ENCODE data around the gene TTC3.

Gene TTC3

DNA sequence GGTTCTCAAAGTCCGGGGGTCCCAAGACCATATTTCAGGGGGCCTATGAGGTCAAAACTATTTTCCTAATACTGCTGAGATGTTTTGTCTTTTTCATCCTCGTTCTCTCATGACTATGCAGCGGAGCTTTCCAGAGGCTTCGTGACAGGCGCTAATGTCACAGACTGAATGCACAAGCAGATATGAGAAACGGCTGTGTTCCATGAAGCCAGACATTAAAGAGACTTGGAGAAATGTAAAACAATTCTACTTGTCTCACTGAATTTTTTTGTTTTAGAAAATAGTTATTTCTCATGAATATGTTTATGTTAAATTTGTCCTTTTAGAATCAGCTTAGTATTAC, 10.5 kb upstream of the TTC3 start:
- no peak for DNase-seq (ENCODE audit: low spot score)

DNA sequence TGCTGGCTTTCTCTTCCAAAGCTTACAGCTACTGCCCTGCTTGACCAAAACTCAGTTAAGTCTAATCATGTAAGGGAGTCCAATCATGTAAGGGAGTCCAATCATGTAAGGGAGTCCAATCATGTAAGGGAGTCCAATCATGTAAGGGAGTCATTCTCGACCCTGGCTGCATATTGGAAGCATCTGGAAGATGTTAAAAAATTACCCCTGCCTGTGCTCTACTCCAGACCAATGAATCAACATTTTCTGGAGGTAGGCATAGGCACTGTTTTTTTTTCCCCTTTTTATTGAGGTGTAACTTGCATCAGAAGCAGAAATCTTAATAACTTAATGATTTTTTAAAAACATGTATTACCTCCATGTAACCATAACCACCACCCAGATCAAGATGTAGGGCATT, 9.6 kb upstream of the TTC3 start:
- DNase-seq (ENCODE audit: low spot score) = no peak

DNA sequence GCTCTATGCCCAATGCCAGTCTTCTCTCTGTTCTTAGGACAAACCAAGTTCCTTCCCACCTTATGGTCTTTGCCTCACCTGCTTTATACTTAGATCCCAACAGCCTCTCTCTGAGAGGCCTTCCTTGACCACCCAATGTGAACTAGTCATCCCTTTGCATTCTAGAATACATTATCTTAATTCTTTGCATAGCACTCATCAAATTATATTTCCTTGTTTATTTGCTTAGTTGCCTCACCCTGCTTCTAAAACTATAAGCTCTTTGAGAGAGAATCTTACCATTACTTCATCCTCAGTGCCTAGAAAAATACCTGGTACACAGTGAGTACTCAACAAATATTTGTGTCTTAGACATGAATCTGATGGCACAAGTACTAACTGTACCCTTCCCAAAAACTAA, 8.2 kb upstream of the TTC3 start:
- DNase-seq (ENCODE audit: low spot score) = no peak

DNA sequence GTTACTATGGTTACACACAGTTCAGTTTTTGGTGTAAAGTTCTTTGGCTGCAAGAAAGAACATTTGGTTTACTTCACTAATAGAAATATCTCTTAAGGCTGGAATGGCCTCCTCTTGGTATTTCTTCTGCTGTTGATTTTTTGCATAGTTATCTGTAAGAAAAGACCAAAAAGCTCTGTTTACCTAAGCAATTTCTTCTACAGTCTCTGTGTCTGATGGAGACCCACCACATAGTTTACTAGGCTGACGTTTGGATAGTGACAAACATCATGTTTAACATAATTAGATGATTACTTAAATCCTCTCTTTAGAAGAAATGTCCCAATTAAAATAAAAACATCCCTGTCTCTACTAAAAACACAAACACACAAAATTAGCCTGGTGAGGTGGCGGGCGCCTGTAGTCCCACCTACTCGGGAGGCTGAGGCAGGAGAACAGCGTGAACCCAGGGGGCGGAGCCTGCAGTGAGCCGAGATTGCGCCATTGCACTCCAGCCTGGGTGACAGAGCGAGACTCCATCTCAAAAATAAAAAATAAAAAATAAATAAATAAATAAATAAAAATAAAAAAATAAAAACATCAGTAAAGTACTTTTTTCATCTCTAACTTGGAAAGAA, 7.4 kb upstream of the TTC3 start:
- no peak for DNase-seq (ENCODE audit: low spot score)

DNA sequence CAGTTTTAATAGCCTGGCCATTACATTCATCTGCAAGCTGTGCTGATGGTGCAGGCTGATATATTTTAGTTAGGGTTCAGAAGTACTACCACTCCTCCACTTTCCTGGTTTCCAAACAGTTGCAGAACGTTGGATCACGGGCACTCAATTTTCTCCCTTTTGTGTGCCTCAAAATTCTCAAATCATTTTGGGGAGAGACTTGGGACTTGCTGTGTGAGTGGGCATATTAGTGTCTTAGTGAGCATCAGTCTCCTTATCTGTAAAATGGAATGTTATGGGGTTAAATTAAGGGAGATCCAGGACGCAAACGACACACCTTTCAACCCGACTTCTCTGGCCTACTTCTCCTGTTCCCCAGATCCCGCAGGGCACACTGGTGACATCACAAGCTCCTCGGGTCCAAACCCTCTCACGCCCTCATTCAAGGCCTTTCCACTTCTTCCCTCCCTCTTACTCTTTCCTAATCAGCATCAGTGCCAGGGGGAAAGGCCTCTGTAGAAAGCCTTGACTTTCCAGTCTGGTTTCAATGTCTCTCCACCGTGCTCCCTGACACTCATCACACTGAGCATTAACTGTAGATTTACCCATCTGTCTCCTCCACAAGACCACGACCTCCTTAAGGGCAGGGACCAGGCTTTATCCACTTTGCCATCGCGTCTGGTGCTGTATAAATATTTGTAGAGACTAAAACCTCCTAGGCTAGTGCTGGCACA, 1.3 kb upstream of the TTC3 start:
- peak; percentile 8 for DNase-seq (ENCODE audit: low spot score)

DNA sequence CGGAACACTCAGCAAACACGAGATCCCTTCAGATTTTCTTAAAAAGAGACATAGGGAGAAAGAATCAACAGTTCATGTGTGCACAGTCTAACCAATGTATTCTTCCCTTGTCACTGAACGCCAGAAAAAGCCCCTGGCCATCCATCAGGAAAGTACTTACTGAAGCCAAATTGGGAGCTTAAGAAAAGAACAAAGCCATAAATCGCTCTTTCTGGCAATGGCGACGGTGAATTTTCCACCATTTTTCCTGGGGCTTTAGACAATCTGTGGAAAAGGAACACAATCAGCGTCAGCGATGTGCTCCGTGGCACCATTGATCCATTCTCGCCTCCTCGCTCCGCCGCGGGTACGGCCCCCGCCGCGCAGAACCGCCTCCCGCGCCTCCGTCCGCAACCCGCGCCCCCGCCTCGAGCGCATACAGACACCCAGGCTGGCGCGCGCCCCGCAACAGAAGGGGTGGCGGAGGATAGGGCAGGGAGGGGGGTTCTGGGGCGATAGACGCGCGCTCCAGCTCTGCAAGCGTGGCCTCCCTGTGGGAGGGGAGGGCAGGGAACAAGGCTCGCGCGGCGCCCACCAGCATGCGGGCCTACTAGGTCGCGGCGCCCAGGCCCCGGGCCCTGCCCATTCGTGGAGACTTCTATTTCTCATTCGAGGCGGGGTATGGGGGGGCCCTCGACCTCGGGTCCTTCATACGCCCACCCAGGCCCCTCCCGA, 623 bp upstream of the TTC3 start:
- peak; percentile 27 for DNase-seq (ENCODE audit: low spot score)

DNA sequence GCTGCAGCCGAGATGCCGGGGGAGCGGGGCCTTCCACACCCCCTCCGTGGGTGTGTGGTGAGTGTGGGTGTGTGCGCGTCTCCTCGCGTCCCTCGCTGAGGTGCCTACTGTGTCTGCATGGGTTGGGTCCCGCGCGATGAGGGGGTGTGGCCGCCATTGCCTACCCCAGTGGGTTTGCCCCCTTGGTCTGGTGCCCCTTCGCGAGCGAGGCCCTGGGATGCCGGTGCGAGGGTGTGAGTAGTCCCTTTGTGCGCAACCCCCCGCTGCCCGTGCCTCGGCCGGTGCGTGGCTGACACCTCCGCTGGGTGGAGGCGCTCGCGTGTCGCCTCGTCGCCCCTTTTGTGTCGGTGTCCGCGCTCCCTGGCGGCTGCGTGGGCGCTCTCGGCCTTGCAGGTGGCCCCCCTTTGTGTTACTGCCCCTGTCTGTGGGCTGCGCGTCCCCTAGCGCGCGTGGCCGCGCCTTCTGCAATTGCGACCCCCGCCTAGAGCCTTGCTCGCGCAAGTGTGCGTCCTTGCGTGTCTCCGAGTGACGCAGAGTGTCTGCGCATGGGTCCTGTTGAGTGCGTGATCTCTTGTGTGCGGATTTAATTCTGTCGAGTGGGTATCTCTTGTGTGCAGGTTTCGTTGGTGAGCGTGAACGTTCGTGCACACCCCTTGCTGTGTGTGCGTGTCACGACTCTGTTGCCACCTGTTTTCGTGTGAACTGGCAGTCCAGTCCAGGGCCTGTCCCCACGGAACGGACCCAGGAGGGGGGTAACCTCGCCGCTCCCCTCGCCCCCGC, 553 bp downstream of the TTC3 start:
- no peak for DNase-seq (ENCODE audit: low spot score)

DNA sequence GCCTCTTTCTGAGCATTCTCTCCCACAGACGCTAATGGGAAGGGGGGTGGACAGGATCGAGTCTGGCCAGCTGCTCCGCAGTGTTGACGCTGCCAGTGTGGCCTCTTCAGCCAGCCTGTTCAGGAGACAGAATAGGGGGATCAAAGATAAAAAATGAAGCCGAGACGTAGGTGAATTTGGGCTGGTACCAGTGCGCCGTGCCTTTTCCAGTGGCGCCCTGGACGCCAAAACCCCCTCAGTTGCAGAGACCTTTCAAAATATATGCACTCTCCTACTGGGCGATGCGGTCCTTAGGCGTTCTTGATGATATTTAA, 1.1 kb downstream of the TTC3 start:
- no peak for DNase-seq (ENCODE audit: low spot score)

DNA sequence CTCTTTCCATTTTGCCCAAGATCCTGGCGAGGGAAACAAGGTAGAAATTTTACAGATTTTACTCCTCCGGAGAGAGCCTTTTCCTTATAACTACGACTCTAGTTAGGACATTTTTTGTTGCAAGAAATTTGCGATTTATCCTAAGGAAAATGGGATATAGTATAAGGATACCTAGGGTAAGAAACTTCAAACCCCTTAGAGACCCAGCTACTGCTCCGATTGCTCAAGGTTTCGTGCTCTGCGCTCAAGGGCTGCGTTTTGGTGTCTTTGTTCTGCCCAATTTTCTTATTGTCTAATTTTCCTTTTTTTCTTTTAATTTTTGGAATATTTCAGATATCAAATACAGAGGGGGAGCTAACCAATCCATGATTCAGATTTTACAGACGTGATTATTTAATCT, 1.5 kb downstream of the TTC3 start:
- DNase-seq (ENCODE audit: low spot score) = no peak

DNA sequence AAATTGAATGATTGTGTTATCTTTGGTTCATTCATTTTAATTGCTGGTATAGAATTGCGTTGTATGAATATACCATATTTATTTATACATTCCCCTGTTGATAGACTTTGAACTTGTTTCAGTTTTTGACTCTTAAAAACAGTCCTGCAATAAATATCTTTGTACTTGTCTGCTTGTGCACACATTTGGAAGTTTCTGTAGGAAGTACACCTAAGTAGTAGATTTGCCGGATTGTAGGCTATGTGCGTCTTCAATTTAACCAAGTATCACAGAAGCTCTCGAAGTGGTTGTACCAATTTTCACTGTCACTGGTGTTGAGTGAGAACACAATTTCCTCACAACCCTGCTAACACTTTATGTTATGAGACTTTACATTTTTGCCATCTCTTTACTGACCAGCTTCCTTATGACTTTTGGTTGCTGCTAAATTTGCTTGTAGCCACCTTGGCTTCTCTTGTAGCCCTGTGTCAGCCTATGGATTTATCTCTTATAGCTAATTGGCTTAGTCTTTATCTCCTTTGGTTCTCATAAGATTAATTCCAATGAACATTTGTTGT, 2.2 kb downstream of the TTC3 start:
- no peak for DNase-seq (ENCODE audit: low spot score)

DNA sequence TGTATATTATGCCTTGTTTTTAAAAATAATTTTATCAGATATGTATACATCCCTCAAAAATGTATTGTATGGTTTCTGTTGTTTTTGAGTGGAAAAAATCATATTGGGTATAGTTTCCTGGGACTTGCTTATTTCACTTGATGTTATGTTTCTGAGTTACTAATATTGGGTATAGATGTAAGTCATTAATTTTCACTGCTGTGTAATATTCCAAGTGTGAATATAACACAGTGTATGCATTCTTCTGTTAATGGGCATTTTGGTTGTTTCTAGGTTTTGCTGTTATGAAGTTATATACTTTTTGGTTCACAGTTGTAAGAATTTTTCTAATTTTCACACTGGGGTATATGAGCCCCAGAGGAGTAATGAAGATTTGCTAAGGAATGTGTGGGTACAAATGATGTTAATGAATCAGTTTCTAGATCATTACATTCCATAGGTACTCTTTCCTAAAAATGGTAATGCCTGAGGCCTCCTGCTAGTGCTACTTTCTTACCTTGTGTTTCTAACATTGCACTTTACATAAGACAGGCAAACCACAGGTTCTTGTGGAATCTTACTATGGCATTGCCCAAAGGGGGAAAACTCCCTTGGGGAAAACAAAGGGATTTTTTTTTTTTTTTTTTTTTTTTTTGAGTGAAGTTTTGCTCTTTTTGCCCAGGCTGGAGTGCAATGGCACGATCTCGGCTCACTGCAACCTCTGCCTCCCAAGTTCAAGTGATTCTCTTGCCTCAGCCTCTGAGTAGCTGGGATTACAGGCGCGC, 3.2 kb downstream of the TTC3 start:
- no peak for DNase-seq (ENCODE audit: low spot score)

DNA sequence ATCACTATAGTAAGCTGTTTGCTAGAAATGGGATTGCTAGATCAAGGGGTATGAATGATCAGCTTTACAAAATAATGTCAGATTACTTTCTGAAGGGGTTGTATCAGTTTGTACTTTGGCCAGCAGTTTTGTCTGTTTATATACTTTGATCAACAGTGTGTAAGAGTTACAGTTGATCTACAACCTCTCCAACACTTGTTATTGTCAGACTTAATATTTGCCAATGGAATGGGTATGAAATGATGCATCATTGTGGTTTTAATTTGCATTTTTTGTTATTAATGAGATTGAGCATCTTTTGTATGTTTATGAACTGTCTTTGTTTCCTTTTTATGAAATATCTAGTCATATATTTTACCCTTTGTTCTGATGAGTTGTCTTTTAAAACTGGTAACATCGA, 4.3 kb downstream of the TTC3 start:
- no peak for DNase-seq (ENCODE audit: low spot score)

DNA sequence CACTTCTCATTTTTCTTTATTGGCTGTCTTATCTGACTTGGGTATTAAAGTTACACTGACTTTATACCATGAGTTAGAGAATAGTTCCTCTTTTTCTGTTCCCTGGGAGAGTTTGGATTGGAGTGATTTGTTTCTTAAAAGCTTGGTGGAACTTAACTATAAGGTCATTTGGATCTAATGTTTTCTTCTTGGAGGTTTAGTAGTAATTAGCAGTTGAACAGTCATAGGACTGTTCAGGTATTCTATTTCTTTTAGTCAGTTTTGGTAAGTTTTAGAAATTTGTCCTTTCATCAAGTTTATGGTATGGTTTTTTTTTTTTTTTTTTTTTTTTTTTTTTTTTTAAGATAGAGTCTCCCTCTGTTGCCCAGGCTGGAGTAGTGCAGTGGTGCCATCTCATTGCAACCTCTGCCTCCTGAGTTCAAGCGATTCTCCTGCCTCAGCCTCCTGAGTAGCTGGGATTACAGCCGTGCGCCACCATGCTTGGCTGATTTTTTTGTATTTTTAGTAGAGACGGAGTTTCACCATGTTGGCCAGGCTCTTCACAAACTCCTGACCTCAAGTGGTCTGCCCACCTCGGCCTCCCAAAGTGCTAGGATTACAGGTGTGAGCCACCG, 6.3 kb downstream of the TTC3 start:
- DNase-seq (ENCODE audit: low spot score) = no peak

DNA sequence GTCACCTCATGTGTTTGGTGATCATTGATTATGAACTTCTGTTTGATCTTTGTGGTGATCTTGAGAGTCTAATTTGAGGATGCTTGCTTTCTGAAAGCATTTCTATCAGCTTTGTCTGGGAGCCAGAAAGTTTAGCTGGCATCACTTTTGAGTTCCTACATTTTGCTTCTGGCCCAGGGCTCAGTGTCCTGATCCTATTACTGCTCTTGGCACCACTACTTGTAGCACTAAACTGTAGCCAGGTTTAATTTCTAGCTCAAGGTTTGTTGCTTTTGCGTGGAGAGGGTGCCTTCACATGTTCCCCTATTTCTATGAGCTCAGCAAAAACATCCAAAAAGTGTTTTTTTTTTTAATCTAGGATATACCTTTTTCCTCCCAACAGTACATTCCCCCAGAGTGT, 9.3 kb downstream of the TTC3 start:
- DNase-seq (ENCODE audit: low spot score) = no peak

DNA sequence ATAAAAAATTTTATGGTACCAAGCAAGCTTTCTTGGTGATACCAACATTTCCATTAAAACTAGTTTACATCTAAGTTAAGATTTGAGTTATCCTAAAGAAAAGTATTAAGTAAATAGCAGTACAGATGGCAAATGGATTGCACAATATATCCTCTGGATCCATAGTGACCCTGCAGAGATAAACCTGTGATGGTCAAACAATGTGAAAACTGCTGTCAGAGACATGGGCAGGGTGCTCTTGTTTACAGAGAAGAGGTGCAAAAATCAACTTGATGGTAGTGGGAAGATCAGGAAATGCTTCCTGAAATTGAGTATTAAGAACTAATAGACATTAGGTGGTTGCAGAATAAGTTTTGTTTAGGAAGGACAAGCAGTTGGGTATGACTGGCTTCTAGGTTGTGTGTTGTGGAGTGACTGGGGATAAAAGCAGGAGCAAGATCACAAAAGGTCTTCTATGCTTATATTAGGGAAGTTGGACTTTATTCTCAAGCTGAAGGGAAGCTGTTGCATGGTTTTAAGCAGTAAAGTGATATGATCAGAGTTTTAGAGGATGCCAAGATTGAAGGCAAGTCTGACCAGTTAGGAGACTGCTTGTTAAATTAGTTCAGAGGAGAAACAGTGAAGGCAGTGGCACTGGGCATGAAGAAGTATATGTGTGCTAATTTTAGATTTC, 9.9 kb downstream of the TTC3 start:
- DNase-seq (ENCODE audit: low spot score) = no peak

DNA sequence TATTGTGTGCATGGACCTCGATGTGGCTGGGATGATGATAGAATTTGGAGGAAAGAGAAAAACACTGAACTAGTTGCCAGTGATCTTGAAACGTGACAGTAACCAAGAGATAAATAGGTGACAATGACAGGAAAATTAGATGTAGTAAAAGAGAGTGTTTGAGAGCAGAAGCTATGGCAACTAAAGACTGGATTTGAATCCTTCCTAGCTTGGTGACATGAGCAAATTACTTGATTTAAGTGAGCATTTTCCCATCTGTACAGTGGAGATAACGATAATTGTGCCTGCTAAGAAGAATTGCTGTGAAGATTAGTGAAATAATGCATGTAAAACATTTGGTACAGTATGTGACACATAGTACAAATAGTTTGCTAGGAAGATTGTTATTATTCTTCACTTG, 12.7 kb downstream of the TTC3 start:
- no peak for DNase-seq (ENCODE audit: low spot score)

DNA sequence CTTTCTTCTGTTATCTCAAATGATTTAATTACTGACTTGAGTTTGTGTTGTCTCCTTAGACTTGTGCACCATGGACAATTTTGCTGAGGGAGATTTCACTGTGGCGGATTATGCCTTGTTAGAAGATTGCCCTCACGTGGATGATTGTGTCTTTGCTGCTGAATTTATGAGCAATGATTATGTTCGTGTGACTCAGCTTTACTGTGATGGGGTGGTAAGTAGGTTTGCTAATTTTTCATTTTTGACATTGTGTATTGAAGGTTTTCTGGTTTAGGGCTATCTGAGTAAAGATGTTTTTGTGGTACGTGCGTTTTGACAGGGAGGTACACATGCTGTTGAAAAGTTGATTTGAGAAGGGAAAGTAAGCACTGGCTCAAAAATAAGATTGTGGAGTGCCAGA, 14.1 kb downstream of the TTC3 start:
- no peak for DNase-seq (ENCODE audit: low spot score)

DNA sequence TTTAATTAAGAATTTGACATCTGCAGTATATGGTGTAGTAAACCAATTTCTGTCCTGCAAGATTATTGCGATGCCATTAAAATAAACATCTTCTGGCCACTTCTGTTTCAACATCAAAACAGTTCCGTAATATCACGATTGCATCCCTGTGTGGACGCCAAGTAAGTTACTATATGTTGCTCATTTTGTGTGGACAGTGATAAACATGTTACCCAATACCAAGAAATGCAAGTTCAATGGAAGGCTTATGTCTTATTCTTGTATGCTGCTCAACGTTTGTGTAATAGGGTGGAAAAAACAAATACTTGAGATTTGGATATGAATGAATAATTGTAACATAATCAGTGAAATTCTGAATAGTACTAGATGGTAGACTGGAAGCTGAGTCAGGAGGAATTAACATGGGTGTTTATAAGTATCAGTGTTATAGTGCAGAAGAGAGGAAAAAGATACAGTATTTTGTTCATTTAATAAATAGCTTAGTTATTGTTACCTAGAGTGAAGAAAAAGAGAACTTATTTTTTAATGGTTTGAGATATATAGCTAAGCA, 15.2 kb downstream of the TTC3 start:
- DNase-seq (ENCODE audit: low spot score) = no peak

DNA sequence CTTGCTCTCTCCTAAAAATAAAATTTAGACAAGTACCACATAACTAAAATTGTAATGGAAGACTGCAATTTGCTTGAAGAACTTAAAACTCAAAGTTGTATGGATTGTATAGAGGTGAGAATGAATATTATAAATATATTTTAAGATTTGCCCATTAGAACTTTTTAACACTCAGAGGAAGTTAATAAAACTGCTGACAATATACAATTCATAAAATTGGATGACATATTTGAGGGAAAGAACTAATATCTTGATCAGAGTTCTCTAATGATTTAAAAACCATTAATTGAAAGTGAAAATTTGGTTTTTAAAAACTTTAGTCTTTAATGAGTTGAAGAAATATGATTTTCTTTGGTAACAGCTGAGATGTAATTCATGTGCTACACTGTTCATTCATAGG, 20.9 kb downstream of the TTC3 start:
- no peak for DNase-seq (ENCODE audit: low spot score)

DNA sequence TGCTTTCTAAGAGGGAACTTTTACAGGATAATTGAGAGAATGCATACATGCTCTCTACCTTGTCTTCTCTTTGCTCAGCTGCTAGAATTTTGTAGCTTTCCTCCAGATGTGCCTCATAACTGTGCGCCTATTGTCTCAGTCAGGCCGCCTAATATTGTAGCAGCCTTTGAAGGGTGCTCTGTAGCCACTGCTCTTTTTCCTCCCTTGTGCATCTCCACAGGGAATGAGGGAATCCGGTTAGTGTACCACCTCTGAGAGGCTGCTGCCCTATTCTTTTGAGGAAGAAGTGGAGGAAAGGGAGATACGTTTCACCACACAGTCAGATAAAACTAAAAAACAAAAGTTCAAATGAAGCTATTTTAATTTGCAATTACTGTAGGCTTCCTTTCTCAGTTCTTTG, 22.8 kb downstream of the TTC3 start:
- DNase-seq (ENCODE audit: low spot score) = no peak

DNA sequence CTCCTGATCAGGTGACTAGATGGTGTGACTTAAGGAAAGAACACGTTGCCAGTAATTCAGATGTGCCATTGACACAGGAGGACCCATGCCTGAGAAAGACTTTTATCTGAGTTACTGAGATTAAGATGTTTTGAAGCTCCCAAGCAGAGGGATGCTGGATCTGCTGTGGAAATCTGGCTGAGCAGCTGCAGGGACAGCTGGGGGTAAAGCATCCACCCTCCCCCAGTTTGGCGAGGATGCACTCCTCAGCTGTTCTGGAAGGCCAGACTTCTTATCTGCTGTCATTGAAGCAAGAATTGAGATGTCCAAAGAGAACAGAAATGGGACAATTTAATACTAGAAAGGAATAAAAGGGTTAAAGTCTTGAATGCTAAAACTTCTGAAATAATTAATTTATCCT, 25.7 kb downstream of the TTC3 start:
- DNase-seq (ENCODE audit: low spot score) = no peak

All from HuH-7.5 (cell line).